ENCODE measurements around the gene SNX21.

DNA sequence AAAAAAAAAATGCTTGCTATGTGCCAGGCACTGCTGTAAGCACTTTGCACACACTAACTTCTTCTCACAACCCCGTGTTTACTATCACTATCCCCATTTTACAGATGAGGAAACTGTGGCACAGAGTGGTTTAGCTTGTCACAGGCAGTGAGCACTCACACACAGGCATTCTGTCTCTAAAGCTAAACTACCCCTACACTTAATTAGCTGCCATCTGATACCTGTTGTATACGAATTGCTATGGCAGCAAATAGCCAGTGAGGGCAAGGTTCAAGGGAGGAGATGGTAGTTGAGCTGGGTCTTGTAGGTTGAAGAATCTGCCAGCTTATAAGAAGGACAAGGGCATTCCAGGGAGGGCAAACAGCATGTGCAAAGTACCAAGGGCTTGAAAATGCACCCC is 11.7 kb upstream of the SNX21 start:
- TF ChIP-seq GATA2 (IDR thresholded peaks at IDR 0.05; ENCODE audit: low read depth, low read length) (no peak), GATA3 (IDR thresholded peaks at IDR 0.05; ENCODE audit: low read depth, low read length) (no peak)

All from SH-SY5Y (cell line).